NCI-H345 treated with DMSO at 0.1 percent for 48 hours (cell line): ENCODE results near the gene MDN1.
"Not testable (repeated sequence)": the region's sequence is repeated elsewhere in the genome, so short reads cannot be mapped to it uniquely, and the experiment has no call there.

Experiments
- DNase-seq: peaks from one replicate; lab custom pipeline; 2025; ENCODE audit not compliant: unreplicated experiment; lab: John Stamatoyannopoulos, UW

MDN1 gene

GRCh38 chr6:89826029-89826528 is 6.5 kb upstream of the MDN1 start:
- DNase-seq = no peak

DNA sequence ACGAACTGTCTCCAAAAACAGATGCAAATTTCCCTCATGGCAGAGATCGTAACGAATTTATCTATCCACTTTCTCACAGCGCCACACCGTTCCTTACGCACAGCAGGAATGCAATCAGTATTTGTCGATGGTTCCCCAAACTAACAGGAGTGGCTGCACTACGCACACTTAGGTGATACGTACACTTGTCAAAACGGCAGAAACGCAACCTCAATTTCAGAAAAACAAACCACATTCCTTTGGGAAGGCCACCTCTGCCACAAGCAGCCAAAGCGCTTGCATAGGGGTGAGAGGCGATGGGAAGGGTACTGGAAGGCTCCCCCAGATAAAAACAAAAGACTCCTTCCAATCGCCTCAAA is 638 bp downstream of the MDN1 start:
- DNase-seq = no peak

GRCh38 chr6:89817481-89817880 is 2.1 kb downstream of the MDN1 start:
- DNase-seq = no peak

DNA sequence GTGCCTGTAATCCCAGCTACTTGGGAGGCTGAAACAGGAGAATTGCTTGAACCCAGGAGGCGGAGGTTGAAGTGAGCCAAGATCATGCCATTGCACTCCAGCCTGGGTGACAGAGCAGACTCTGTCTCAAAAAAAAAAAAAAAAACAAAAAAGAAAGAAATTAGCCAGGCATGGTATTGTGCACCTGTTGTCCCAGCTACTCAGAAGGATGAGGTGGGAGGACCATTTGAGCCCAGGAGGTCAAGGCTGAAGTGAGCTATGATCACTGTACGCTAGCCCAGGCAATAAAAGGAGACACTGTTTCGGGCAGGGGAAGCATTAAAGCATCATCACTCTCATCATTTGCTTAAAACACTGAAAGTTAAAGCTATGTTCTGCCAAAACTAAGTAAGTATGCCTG is 6.2 kb downstream of the MDN1 start:
- DNase-seq = not testable (repeated sequence)

GRCh38 chr6:89807581-89807980 is 12.0 kb downstream of the MDN1 start:
- DNase-seq = no peak

DNA sequence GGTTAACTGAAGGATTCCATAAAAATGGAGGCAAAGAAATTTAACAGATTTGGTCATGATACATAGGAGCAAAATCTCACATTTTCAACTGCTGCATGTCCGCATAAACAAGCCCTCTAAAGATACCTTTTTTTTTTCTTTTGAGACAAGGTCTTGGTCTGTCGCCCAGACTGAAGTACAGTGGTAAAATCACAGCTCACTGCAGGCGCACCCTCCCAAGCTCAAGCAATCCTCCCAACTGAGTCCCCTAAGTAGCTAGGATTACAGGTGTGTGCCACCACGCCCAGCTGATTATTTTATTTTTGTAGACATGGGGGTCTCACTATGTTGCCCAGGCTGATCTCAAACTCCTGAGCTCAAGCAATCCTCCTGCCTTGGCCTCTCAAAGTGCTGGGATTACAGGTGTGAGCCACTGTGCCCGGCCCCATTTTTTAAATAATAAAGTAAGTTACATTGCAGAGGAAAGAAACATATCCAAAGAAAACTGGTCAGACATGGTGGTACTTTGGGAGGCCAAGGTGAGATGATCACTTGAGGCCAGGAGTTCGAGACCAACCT is 13.7 kb downstream of the MDN1 start:
- no peak for DNase-seq

DNA sequence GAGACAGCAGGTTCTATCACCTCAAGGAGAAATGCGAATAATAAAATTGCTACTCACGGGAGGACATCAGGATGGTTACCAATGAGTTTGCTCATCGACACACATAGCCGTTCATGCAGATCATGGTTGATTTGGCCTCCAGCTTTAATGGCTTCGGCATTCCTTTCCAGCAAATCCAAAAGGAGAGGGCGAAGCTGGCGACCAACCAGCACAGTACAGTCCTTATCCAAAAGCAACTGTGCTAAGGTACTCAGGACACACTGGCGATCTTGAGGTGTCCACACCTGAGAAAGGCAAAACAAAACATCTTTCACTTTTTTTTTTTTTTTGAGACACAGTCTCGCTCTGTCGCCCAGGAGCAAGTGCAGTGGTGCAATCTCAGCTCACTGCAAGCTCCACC is 16.3 kb downstream of the MDN1 start:
- DNase-seq = no peak

- DNase-seq = no peak
Observed at GRCh38 chr6:89799756-89800155, 19.8 kb downstream of the MDN1 start.

GRCh38 chr6:89799096-89799495 is 20.5 kb downstream of the MDN1 start:
- no peak for DNase-seq

GRCh38 chr6:89797317-89797716 is 22.3 kb downstream of the MDN1 start:
- no peak for DNase-seq

DNA sequence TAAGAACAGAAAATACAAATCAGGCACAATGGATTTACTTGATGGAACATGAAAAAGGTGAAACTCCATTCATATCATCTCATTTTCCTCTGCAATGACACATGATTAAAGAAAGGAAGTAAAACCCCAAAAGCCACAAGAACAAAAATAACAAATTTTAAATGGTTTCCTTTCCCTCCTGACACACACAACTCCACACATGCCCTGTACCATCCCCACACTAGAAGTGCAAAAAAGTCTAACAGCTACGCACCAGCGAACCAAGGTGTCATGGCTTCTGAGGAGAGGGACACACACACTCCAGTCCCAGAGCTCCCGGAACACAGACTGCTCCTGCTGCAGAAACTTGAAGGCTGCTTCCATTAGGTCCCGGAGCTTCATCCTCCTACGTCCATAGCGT is 25.3 kb downstream of the MDN1 start:
- DNase-seq = no peak

DNA sequence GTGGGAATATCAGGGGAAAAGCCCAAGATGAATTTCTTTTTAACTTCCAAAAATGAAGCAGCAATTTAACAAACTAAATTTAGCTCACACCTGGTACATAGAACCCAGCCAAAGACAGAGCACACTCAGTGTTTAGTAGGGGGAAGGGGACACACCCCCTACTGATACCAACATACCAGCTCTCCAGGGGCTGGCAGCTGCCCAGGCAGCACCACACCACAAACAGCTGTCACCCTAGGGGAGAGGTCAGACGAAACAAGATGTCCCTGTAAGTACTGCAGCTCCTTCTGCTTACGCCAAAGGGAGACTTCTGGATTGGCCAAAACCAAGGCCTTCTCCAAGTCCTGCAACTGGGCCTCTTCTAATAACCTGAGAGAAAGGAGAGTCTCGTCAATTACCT is 26.0 kb downstream of the MDN1 start:
- no peak for DNase-seq

- no peak for DNase-seq
Observed at GRCh38 chr6:89792881-89793280, 26.7 kb downstream of the MDN1 start.

- DNase-seq = no peak
Observed at GRCh38 chr6:89790403-89790802, 29.2 kb downstream of the MDN1 start.

GRCh38 chr6:89789980-89790379 is 29.6 kb downstream of the MDN1 start:
- no peak for DNase-seq

- DNase-seq = no peak
Observed at GRCh38 chr6:89787660-89788328, 31.8 kb downstream of the MDN1 start.

DNA sequence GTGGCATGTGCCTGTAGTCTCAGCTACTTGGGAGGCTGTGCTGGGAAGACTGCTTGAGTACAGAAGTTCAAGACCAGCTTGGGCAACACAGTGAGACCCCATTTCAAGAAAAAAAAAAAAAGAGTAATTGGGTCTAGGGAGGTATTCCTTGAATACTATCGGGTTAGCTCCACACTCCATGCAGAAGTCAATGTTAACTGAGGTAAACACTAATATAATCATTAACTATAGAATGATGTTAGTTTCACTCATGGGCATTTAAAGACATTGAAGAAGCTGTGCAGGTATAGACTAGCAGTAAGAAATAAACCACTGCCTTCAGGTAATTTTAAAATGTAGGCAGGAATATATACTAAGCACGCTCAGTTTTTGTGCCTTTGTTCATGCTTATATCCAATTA is 32.6 kb downstream of the MDN1 start:
- no peak for DNase-seq

DNA sequence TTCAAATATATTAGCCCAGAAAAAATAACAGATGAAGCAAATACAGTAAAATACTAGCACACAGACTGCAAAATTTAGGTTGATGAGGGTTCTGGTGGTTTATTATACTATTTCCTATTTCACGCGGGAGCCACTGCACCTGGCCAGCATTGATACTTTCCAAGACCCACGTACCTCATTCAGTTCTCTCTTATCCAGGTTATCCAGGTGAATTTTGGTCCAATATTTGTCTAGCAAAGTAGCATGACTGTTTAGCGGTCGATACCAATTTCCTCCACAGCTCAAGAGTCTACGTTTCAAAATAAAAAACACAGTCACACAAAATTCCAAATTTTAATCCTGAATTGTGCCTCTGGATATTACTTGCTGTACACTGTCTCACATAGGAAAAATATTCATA is 34.8 kb downstream of the MDN1 start:
- no peak for DNase-seq

DNA sequence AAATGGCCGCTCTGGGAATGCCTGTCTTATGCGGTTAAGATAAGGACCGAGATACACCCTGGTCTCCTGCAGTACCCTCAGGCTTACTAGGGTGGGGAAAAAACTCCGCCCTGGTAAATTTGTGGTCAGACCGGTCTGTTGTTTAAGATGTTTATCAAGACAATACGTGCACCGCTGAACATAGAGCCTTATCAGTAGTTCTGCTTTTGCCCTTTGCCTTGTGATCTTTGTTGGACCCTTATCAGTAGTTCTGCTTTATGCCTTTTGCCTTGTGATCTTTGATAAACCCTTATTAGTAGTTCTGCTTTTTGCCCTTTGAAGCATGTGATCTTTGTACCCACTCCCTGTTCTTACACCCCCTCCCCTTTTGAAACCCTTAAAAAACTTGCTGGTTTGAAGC is 36.3 kb downstream of the MDN1 start:
- DNase-seq = not testable (repeated sequence)

DNA sequence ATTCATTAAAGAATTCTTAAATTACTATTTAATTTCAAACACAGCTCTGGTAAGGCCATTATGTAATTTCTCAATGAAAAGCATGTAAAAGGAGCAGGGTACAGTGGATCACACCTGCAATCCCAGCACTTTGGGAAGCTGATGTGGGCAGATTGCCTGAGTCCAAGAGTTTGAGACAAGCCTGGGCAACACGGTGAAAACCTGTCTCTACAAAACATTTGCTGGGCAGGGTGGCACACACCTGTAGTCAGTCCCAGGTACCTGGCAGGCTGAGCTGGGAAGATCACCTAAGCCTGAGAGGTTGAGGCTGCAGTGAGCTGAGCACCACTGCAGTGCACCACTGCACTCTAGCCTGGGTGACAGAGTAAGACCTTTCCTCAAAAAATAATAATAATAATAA is 37.4 kb downstream of the MDN1 start:
- no peak for DNase-seq

- no peak for DNase-seq
Observed at GRCh38 chr6:89781070-89782034, 38.2 kb downstream of the MDN1 start.

GRCh38 chr6:89777455-89777854 is 42.1 kb downstream of the MDN1 start:
- no peak for DNase-seq
